GM18499 (cell line): ENCODE data around the gene CCT7.
A peak's percentile ranks its signal among the peaks of the same experiment; 100 is the strongest.

Experiments
- ATAC-seq: cut with Tn5 transposase; IDR thresholded peaks from one replicate; pipeline ENCODE4 v1.9.1; 2021; ENCODE audit warnings: moderate number of reproducible peaks; ENCODE audit not compliant: insufficient read depth, unreplicated experiment

Gene CCT7

GRCh38 chr2:73266061-73266901 is 32.2 kb downstream of the CCT7 start:
- ATAC-seq = no peak

- ATAC-seq = no peak
Measured at GRCh38 chr2:73267008-73267407, 32.9 kb downstream of the CCT7 start.

GRCh38 chr2:73268366-73268829 is 34.3 kb downstream of the CCT7 start:
- no peak for ATAC-seq

- ATAC-seq = no peak
Measured at GRCh38 chr2:73268830-73269685, 35.0 kb downstream of the CCT7 start.

GRCh38 chr2:73269686-73270465 is 35.8 kb downstream of the CCT7 start:
- no peak for ATAC-seq

GRCh38 chr2:73272270-73272669 is 38.2 kb downstream of the CCT7 start:
- ATAC-seq = no peak

- ATAC-seq = no peak
Measured at GRCh38 chr2:73279852-73280251, 45.7 kb downstream of the CCT7 start.

GRCh38 chr2:73281244-73281643 is 47.1 kb downstream of the CCT7 start:
- no peak for ATAC-seq

- ATAC-seq = no peak
Measured at GRCh38 chr2:73282924-73283544, 48.9 kb downstream of the CCT7 start.

GRCh38 chr2:73283545-73284295 is 49.6 kb downstream of the CCT7 start:
- ATAC-seq = no peak

GRCh38 chr2:73284296-73285158 is 50.4 kb downstream of the CCT7 start, which contains the start of gene FBXO41:
Gene FBXO41, minus strand, starts transcription at chr2:73284478. Its CDS starts 14,848 bp downstream, at chr2:73269630.
- ATAC-seq = peak; percentile 37

- ATAC-seq = no peak
Measured at GRCh38 chr2:73285159-73285739, 51.1 kb downstream of the CCT7 start.

- ATAC-seq = no peak
Measured at GRCh38 chr2:73286134-73286655, 52.1 kb downstream of the CCT7 start.

- ATAC-seq = no peak
Measured at GRCh38 chr2:73289304-73289703, 55.2 kb downstream of the CCT7 start.

GRCh38 chr2:73290049-73290839 is 56.1 kb downstream of the CCT7 start:
- ATAC-seq = no peak

- ATAC-seq = no peak
Measured at GRCh38 chr2:73291093-73291460, 57.0 kb downstream of the CCT7 start.
